ENCODE results near the gene DHRSX. TPM values are rescaled to one million over a fixed set of nuclear protein-coding genes. Genes with fewer than 3 reads are reported as not detected.

Gene DHRSX
- total RNA-seq, 1 donor from 2014 or later = 19.0 TPM

GRCh38 chrX:2176733-2177132, 324.0 kb downstream of the DHRSX start:
- no peak for TF ChIP-seq CTCF (IDR thresholded peaks at IDR 0.05; ENCODE audit: insufficient read depth, low read length, severe bottlenecking)
- no peak for FAIRE-seq
- no peak overlapping the region for H3K4me3 ChIP-seq (ENCODE audit: low read depth, low read length)

GRCh38 chrX:2176274-2176673, 324.5 kb downstream of the DHRSX start:
- no peak overlapping the region for H3K4me3 ChIP-seq (ENCODE audit: low read depth, low read length)
- FAIRE-seq = no peak
- no peak for TF ChIP-seq CTCF (IDR thresholded peaks at IDR 0.05; ENCODE audit: insufficient read depth, low read length, severe bottlenecking)
- no peak for DNase-seq (ENCODE audit: low read depth)
- no peaks in the 10 kb centered on the region for H3K27me3 ChIP-seq (ENCODE audit: control insufficient read depth, insufficient read depth, low read length)
- no peaks in the 10 kb centered on the region for H3K36me3 ChIP-seq (ENCODE audit: control insufficient read depth, insufficient read depth, low read length)

More at GRCh38 chrX:2176733-2177132, 324.0 kb downstream of the DHRSX start:
- DNase-seq (ENCODE audit: low read depth) = no peak
- no peaks in the 10 kb centered on the region for H3K27me3 ChIP-seq (ENCODE audit: control insufficient read depth, insufficient read depth, low read length)
- no peaks in the 10 kb centered on the region for H3K36me3 ChIP-seq (ENCODE audit: control insufficient read depth, insufficient read depth, low read length)

- H3K36me3 ChIP-seq (ENCODE audit: control insufficient read depth, insufficient read depth, low read length) = no peaks in the 10 kb centered on the region
- H3K27me3 ChIP-seq (ENCODE audit: control insufficient read depth, insufficient read depth, low read length) = no peaks in the 10 kb centered on the region
- no peak overlapping the region for H3K4me3 ChIP-seq (ENCODE audit: low read depth, low read length)
- FAIRE-seq (no peak), DNase-seq (ENCODE audit: low read depth) (no peak)
- TF ChIP-seq CTCF (IDR thresholded peaks at IDR 0.05; ENCODE audit: insufficient read depth, low read length, severe bottlenecking) = no peak
These were observed 328.4 kb downstream of the DHRSX start for GRCh38 chrX:2172359-2172758.

Other genes starting within 250 kb of the DHRSX start
- 11.6 and 18.1 TPM in 2 replicates for gene ZBED1, start within 50 bp of the DHRSX start, total RNA-seq
- gene CD99, start 190.3 kb upstream of the DHRSX start, total RNA-seq = 51.2 and 57.9 TPM in 2 replicates